GM19035 (cell line): Measurements from ENCODE around the gene PTCHD1.

Experiments
- ATAC-seq: cut with Tn5 transposase; IDR thresholded peaks from one replicate; pipeline ENCODE4 v1.9.1; 2021; ENCODE audit not compliant: unreplicated experiment

The PTCHD1 gene

GRCh38 chrX:23394421-23394820, 59.8 kb downstream of the PTCHD1 start:
- ATAC-seq, result no peak

DNA sequence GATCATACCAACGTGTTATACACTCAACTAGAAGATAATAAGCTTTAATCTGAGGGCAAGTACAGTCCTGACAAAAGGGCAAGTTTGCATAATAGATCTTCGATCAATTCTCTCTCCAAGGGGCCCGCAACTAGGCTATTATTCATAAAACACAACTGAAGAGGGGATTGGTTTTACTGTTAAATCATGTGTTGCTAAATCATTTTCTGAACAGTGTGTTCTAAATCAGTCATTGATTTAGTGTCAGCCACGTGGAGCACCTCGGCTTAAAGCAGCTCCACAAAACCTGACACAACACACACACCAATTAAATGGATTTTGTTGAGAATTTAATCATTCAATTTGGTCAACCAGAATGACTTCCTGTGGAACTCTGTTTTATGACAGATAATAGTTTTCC, 61.6 kb downstream of the PTCHD1 start:
- no peak for ATAC-seq

GRCh38 chrX:23398570-23398969, 63.9 kb downstream of the PTCHD1 start:
- ATAC-seq, result no peak

DNA sequence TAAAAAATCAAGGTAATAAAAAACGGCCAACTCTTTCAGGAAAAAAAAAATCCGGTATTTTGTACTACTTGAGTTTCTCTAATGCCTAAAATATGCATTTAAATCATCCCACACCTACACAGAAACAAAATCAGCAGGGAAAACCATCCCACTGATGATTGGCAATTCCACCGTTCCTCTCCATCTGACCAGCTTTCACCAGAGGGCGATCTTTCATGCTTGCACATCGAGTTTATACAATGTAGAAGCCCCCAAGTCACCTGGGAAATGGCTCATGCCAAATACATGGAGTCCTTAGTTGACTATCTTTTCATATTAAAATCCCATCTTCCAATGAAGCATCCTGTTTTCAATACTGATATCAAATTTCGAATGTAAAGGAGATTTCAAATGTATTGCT, 69.2 kb downstream of the PTCHD1 start:
- no peak for ATAC-seq

DNA sequence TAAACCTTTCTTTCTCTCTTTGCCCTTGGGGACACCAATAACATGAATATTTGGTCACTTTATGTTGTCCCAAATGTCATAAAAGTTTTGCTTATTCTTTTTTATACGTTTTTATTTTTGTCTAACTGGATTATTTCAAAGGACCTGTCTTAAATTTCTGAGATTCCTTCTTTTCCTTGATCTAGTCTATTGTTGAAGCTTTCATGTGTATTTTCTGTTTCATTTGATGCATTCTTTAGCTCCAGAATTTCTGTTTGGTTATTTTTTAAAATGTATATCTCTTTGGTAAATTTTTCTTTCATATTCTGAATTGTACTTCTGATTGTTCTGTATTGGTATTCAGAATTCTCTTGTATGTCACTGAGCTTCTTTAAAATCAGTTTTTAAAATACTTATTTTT, 88.3 kb downstream of the PTCHD1 start:
- ATAC-seq, result no peak

- ATAC-seq, result no peak
Observed at GRCh38 chrX:23434356-23434884, 99.8 kb downstream of the PTCHD1 start.

DNA sequence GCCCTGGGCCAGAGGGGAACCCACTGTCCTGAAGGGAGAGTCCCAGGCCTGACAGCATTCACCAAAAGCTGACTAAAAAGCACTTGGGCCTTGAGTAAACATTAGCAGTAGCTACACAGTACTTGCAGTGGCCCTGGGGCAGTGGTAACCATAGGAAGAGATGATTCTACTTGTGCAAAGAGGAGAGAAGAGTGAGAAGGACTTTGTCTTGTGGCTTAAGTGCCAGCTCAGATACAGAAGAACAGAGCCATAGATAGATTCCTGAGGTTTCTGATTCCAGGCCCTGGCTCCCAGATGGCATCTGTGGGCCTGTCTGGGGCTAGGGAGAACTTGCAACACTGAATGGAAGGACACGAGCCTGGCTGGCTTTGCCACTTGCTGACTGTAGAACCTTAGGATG, 100.5 kb downstream of the PTCHD1 start:
- no peak for ATAC-seq

DNA sequence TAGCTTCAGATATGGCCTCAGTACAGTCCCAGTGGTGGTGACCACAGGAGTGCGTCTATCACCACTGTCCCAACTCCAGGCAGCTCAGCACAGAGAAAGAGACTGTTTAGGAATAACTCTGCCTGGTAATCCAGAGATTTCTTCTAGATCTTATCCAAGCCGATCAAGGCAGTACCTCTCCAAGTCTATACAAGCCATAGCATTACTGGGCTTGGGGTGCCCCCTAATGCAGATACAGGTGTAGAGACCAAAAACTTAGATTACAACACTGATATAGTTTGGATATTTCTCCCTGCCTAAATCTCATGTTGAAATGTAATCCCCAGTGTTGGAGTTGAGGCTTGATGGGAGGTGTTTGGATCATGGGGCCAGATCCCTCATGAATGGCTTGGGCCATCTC, 100.9 kb downstream of the PTCHD1 start:
- ATAC-seq, result no peak

DNA sequence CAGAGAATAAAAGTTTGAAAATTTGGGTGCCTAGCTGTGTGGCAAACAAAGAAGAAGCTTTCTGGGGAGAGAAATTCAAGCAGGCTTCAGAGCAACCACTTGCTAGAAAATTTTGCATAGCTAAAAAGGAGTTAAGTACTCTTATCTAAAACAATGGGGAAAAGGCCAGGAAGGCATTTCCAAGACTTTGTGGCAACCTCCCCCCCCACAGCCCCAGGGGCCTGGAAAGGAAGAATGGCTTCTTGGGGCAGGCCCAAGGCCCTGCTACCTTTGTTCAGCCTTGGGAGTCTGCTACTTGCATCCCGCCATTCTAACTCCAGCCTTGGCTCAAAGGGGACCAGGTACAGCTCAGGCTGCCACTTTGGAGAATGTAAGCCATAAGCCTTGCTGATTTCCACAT, 102.2 kb downstream of the PTCHD1 start:
- no peak for ATAC-seq

- ATAC-seq, result no peak
Observed at GRCh38 chrX:23451266-23451665, 116.6 kb downstream of the PTCHD1 start.
